H9 (cell line): ENCODE results near the gene BEST2. TPM values are rescaled to one million over a fixed set of nuclear protein-coding genes. Genes with fewer than 3 reads are reported as not detected.

Experiments
- DNase-seq: peaks from one replicate; pipeline ENCODE4 v3.0.0-alpha.2; 2017
- H2AFZ ChIP-seq: one replicate; pipeline ENCODE4 v1.6.1; 2013; ENCODE audit warnings: mild to moderate bottlenecking, low read length, control low read depth, moderate library complexity
- H2AK5ac ChIP-seq: 2 replicates; pipeline ENCODE4 v1.6.1; 2013; ENCODE audit warnings: low read length, control low read depth, mixed read lengths; ENCODE audit not compliant: insufficient read length
- H2BK120ac ChIP-seq: one replicate; pipeline ENCODE4 v1.6.1; 2013; ENCODE audit warnings: low read depth, mild to moderate bottlenecking, low read length, control low read depth, inconsistent platforms; ENCODE audit not compliant: poor library complexity, severe bottlenecking
- H2BK12ac ChIP-seq: 2 replicates; pipeline ENCODE4 v1.6.1; 2013; ENCODE audit warnings: low read length, control low read depth, mixed read lengths, low read depth; ENCODE audit not compliant: insufficient read length
- H2BK15ac ChIP-seq: 2 replicates; pipeline ENCODE4 v1.6.1; 2013; ENCODE audit warnings: low read depth, low read length, control low read depth
- H2BK20ac ChIP-seq: one replicate; pipeline ENCODE4 v1.6.1; 2013; ENCODE audit warnings: low read depth, mild to moderate bottlenecking, low read length, control low read depth, inconsistent platforms; ENCODE audit not compliant: poor library complexity, severe bottlenecking
- H2BK5ac ChIP-seq: 2 replicates; pipeline ENCODE4 v1.6.1; 2013; ENCODE audit warnings: low read length, control low read depth, mixed read lengths; ENCODE audit not compliant: insufficient read length
- H3K14ac ChIP-seq: 2 replicates; pipeline ENCODE4 v1.6.1; 2013; ENCODE audit warnings: low read length, control low read depth; ENCODE audit not compliant: insufficient read depth
- H3K18ac ChIP-seq: 2 replicates; pipeline ENCODE4 v1.6.1; 2013; ENCODE audit warnings: low read depth, mild to moderate bottlenecking, mixed read lengths, low read length, control low read depth; ENCODE audit not compliant: insufficient read length
- H3K23ac ChIP-seq: 2 replicates; pipeline ENCODE4 v1.6.1; 2013; ENCODE audit warnings: low read length, control low read depth, mixed read lengths, low read depth; ENCODE audit not compliant: insufficient read length
- H3K23me2 ChIP-seq: 2 replicates; pipeline ENCODE4 v1.6.1; 2013; ENCODE audit warnings: low read depth, mild to moderate bottlenecking, mixed read lengths, low read length, control low read depth; ENCODE audit not compliant: insufficient read length, poor library complexity, severe bottlenecking
- H3K27ac ChIP-seq: 2 replicates; pipeline ENCODE4 v1.5.1; 2013; ENCODE audit warnings: low read length, control low read depth, mixed read lengths, low read depth; ENCODE audit not compliant: insufficient read length
- H3K27me3 ChIP-seq: 2 replicates; pipeline ENCODE4 v1.6.1; 2013; ENCODE audit warnings: low read length, control low read depth, inconsistent platforms; ENCODE audit not compliant: insufficient read depth
- H3K4ac ChIP-seq: 2 replicates; pipeline ENCODE4 v1.6.1; 2013; ENCODE audit warnings: low read depth, mild to moderate bottlenecking, control low read depth, inconsistent platforms, low read length, moderate library complexity
- H3K4me1 ChIP-seq: 2 replicates; pipeline ENCODE4 v1.6.1; 2013; ENCODE audit warnings: low read length, control low read depth, inconsistent platforms; ENCODE audit not compliant: insufficient read depth
- H3K4me2 ChIP-seq: 2 replicates; pipeline ENCODE4 v1.6.1; 2013; ENCODE audit warnings: low read length, control low read depth, mixed read lengths; ENCODE audit not compliant: insufficient read length, insufficient read depth
- H3K56ac ChIP-seq: 2 replicates; pipeline ENCODE4 v1.6.1; 2013; ENCODE audit warnings: low read depth, mild to moderate bottlenecking, mixed read lengths, low read length, control low read depth; ENCODE audit not compliant: insufficient read length
- H3K79me1 ChIP-seq: 2 replicates; pipeline ENCODE4 v1.6.1; 2013; ENCODE audit warnings: low read depth, mild to moderate bottlenecking, moderate library complexity, low read length, control low read depth, inconsistent platforms; ENCODE audit not compliant: insufficient read depth, poor library complexity, severe bottlenecking
- H3K79me2 ChIP-seq: 2 replicates; pipeline ENCODE4 v1.6.1; 2013; ENCODE audit warnings: low read length, control low read depth, inconsistent platforms; ENCODE audit not compliant: insufficient read depth
- H3K9ac ChIP-seq: 2 replicates; pipeline ENCODE4 v1.6.1; 2013; ENCODE audit warnings: low read length, control low read depth, mixed read lengths; ENCODE audit not compliant: insufficient read length; ENCODE audit errors: extremely low read depth
- H3K9me3 ChIP-seq: one replicate; pipeline ENCODE4 v1.6.1; 2013; ENCODE audit warnings: low read depth, low read length, inconsistent platforms; ENCODE audit not compliant: control insufficient read depth
- H3T11ph ChIP-seq: one replicate; pipeline ENCODE4 v1.6.1; 2013; ENCODE audit warnings: mild to moderate bottlenecking, low read length, control low read depth, inconsistent platforms
- H4K20me1 ChIP-seq: one replicate; pipeline ENCODE4 v1.6.1; 2013; ENCODE audit not compliant: control insufficient read depth, insufficient read length, insufficient read depth
- H4K5ac ChIP-seq: 2 replicates; pipeline ENCODE4 v1.6.1; 2013; ENCODE audit warnings: low read depth, mild to moderate bottlenecking, mixed read lengths, low read length, control low read depth; ENCODE audit not compliant: insufficient read length
- H4K8ac ChIP-seq: replicated peaks from 2 replicates; pipeline ENCODE4 v1.6.1; 2013; ENCODE audit warnings: low read length, control low read depth, mixed read lengths, low read depth; ENCODE audit not compliant: insufficient read length
- H4K91ac ChIP-seq: 2 replicates; pipeline ENCODE4 v1.6.1; 2013; ENCODE audit warnings: low read depth, mild to moderate bottlenecking, moderate library complexity, mixed read lengths, low read length, control low read depth; ENCODE audit not compliant: insufficient read length
- H3K27ac Mint-ChIP-seq, 3 experiments: 2 replicates in 2 of 3; 3 replicates in 1 of 3; pipeline ENCODE4 v1.8.0; 2020 to 2021; ENCODE audit warnings: mixed read lengths in 3 of 3, mild to moderate bottlenecking in 1 of 3, moderate library complexity in 1 of 3
- H3K27me3 Mint-ChIP-seq: 2 replicates; pipeline ENCODE4 v1.8.0; 2021; ENCODE audit warnings: low read depth, mild to moderate bottlenecking, moderate library complexity, mixed read lengths
- H3K36me3 Mint-ChIP-seq, 3 experiments: 2 replicates in 2 of 3; 3 replicates in 1 of 3; pipeline ENCODE4 v1.8.0; 2020 to 2021; ENCODE audit warnings: low read depth in 3 of 3, mixed read lengths in 3 of 3; ENCODE audit not compliant: insufficient read depth in 1 of 3
- H3K4me1 Mint-ChIP-seq, 2 experiments: 2 replicates each; pipeline ENCODE4 v1.8.0; 2020; ENCODE audit warnings: mixed read lengths in 2 of 2
- H3K4me3 Mint-ChIP-seq, 2 experiments: 2 replicates in 1 of 2; 3 replicates in 1 of 2; pipeline ENCODE4 v1.8.0; 2020 to 2021; ENCODE audit warnings: mild to moderate bottlenecking in 2 of 2, mixed read lengths in 2 of 2, moderate library complexity in 1 of 2
- H3K9me3 Mint-ChIP-seq, 2 experiments: 2 replicates in 1 of 2; 3 replicates in 1 of 2; pipeline ENCODE4 v1.8.0; 2020; ENCODE audit warnings: mild to moderate bottlenecking in 2 of 2, mixed read lengths in 2 of 2, moderate library complexity in 1 of 2
- WGBS: extraction: QIAGEN DNeasy Blood & Tissue Kit; methylation state at CpG from one replicate; pipeline ENCODE4 v1.1.7; 2013; ENCODE audit warnings: missing lambda C conversion rate, low lambda C conversion rate, mixed read lengths; ENCODE audit not compliant: insufficient read length; ENCODE audit errors: extremely low coverage; 5-methylcytosine and 5-hydroxymethylcytosine counted together
- total RNA-seq: library from RNA; stranded (reverse); gene quantifications from 2 replicates; pipeline ENCODE4 v1.2.1, GENCODE V29; 2021
- TF ChIP-seq, protein P1 (sequence below): fragments of 200-600 bp; sonication (generic); conservative IDR thresholded peaks from 3 replicates; pipeline ENCODE4 v1.8.0; 2021; ENCODE audit warnings: antibody characterized with exemption, mild to moderate bottlenecking

The BEST2 gene
- total RNA-seq, 1 experiment from 2014 or later: 1.6 TPM

DNA sequence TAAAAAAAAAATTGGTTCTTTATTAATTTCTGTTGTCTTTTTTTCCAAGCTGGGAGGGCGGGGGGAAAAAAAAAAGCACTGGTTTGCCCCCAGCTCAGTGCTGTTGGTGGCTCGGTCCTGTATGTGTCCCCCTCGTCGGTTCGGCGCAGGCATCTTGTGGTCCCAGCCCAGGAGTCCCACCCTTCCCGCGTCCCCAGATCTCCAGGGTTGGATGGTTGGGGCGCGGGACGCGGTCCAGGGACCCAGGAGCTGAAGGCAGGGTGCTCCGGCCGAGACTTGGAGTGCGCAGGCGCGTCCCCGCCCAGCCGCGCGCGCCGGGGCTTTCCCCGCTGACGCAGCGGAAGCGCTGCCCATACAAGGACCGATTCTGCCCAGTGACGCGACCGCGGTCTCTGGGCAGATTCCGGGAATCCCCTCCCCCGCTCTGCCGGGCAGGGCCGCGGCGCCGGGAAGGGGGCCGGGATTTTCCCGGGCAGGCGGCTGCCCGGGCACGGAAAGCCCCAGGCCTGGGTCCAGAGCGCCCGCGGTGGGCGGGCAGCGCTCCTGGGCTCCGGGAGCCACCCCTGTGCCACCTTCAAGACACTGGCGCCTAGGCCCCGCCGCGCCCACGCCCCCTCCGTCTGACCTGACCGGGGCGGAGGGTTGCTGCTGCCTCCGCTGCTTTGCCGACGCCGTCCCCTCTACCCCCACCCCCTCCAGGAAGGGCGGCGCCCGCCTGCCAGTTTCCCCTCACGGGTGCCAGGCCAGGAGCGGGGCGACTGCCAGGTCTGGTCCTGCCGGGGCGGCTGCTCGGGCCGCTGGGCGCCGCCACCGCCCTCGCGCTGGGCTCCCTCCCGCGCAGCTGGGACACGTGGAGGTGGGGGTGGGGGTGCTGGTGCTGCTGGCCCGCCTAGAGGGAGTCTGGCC is 42.0 kb downstream of the BEST2 start:
- H2AFZ ChIP-seq: no peak overlapping the region
- H3T11ph ChIP-seq: no peak overlapping the region
- H2BK120ac ChIP-seq: peak overlapping the region; percentile 55
- peaks cover 2% of the 10 kb centered on the region; the same call in 1 of the 2 replicates for H3K4me1 ChIP-seq
- no peak overlapping the region for H4K8ac ChIP-seq
- H3K79me2 ChIP-seq: no peaks in the 10 kb centered on the region
- peaks cover 37% of the 10 kb centered on the region for H3K23me2 ChIP-seq
- no CpG with 5 or more reads among the region's 81 CpGs for WGBS
- no peak overlapping the region for H2BK5ac ChIP-seq
- peak overlapping the region in 2 of 3 experiments; percentile 78 to 97; a peak in 3 of 7 replicates for H3K27ac Mint-ChIP-seq
- H3K9ac ChIP-seq: peak overlapping the region; percentile 28
- H4K91ac ChIP-seq: no peak overlapping the region
- H3K4me1 Mint-ChIP-seq: peaks cover 34 to 35% of the 10 kb centered on the region in 2 experiments
- peak overlapping the region; percentile 85 to 87 for H3K4me3 Mint-ChIP-seq
- peaks cover 0 to 19% (median 13%) of the 10 kb centered on the region in 3 experiments; a peak in 5 of 7 replicates for H3K36me3 Mint-ChIP-seq
- peak overlapping the region; percentile 81; the same call in 1 of the 2 replicates for H3K14ac ChIP-seq
- no peak overlapping the region for H3K23ac ChIP-seq
- no peaks in the 10 kb centered on the region; the same call in 1 of the 2 replicates for H3K27me3 ChIP-seq
- H3K27me3 Mint-ChIP-seq: peaks cover 8% of the 10 kb centered on the region
- H2BK12ac ChIP-seq: no peak overlapping the region
- H3K79me1 ChIP-seq: no peaks in the 10 kb centered on the region
- H2BK15ac ChIP-seq: no peak overlapping the region
- TF ChIP-seq, protein P1, sequence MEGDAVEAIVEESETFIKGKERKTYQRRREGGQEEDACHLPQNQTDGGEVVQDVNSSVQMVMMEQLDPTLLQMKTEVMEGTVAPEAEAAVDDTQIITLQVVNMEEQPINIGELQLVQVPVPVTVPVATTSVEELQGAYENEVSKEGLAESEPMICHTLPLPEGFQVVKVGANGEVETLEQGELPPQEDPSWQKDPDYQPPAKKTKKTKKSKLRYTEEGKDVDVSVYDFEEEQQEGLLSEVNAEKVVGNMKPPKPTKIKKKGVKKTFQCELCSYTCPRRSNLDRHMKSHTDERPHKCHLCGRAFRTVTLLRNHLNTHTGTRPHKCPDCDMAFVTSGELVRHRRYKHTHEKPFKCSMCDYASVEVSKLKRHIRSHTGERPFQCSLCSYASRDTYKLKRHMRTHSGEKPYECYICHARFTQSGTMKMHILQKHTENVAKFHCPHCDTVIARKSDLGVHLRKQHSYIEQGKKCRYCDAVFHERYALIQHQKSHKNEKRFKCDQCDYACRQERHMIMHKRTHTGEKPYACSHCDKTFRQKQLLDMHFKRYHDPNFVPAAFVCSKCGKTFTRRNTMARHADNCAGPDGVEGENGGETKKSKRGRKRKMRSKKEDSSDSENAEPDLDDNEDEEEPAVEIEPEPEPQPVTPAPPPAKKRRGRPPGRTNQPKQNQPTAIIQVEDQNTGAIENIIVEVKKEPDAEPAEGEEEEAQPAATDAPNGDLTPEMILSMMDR: no peak
- H4K20me1 ChIP-seq: no peaks in the 10 kb centered on the region
- peak overlapping the region; percentile 48 for H3K4me2 ChIP-seq
- no peak overlapping the region for H3K27ac ChIP-seq
- H3K9me3 Mint-ChIP-seq: no peaks in the 10 kb centered on the region
- H3K18ac ChIP-seq: peak overlapping the region; percentile 95
- DNase-seq: peak; percentile 94
- H3K4ac ChIP-seq: no peak overlapping the region; the same call in 1 of the 2 replicates
- H2BK20ac ChIP-seq: no peak overlapping the region
- H4K5ac ChIP-seq: no peak overlapping the region
- no peak overlapping the region for H3K56ac ChIP-seq
- no peaks in the 10 kb centered on the region for H3K9me3 ChIP-seq
- H2AK5ac ChIP-seq: no peak overlapping the region
